HG02943 (cell line): Measurements from ENCODE around the gene MNT.
"Not testable (repeated sequence)": the region's sequence is repeated elsewhere in the genome, so short reads cannot be mapped to it uniquely, and the experiment has no call there.

Experiments used
- ATAC-seq: cut with Tn5 transposase; IDR thresholded peaks from one replicate; pipeline ENCODE4 v1.9.1; 2021; ENCODE audit warnings: mild to moderate bottlenecking, low read depth, moderate library complexity; ENCODE audit not compliant: unreplicated experiment

The MNT gene, protein sequence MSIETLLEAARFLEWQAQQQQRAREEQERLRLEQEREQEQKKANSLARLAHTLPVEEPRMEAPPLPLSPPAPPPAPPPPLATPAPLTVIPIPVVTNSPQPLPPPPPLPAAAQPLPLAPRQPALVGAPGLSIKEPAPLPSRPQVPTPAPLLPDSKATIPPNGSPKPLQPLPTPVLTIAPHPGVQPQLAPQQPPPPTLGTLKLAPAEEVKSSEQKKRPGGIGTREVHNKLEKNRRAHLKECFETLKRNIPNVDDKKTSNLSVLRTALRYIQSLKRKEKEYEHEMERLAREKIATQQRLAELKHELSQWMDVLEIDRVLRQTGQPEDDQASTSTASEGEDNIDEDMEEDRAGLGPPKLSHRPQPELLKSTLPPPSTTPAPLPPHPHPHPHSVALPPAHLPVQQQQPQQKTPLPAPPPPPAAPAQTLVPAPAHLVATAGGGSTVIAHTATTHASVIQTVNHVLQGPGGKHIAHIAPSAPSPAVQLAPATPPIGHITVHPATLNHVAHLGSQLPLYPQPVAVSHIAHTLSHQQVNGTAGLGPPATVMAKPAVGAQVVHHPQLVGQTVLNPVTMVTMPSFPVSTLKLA

DNA sequence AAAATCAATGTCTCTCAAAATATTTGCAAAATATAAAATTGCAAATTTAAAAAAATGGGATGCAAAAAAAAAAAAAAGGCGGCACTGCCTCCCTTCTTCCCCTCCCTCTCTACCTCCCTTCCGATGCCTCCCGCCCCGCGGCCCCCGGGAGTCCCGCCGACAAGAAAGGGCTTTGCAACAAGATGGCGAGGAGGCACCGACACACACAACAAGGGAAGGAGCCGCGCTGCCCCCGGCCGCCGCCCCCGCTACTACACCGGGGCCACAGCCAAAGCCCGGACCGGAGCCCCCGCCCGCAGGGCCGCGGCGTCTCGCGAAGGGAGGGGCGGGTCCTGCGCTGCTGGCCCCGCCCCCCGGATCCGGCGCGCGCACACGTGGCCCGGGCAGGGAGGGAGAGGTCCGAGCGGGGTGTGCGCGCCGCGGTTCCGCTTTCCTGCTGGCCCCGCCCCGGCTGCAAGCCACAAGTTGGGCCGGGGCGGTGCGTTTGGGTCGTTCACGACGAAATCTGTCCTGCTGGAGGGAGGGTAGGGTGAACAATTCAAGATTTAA lies at the start of gene MNT:
Gene MNT (minus strand): TSS at position 184 of the 549 bp plus-strand sequence. CDS start 348 bp downstream, outside the sequence.
- peak; percentile 27 for ATAC-seq

DNA sequence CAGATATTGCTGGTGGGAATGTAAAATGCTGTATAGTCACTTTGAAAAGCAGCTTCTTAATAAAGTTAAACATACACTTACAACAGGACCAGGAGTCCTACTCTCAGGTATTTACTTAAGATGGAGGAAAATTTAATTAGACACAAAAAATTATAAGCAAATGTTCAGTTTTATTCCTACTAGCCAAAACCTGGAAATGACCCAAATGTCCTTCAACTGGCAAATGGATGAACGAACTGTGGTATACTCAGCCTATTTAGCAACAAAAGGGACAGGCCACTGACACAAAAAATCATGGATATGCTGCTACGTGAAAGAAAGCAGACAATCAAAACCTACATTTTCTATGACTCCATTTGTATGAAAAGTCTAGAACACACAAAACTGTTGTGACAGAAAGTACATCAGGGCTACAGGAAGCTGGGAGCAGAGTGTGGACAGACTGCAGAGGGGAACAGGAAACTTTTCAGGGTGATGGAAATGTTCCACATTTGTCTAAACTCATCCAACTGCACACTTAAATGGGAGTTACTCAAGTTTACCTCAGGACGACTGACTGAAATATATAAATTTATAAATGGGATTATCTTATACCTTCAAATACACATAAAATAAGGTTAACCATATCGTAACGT lies 49.3 kb upstream of the MNT start:
- ATAC-seq = no peak

DNA sequence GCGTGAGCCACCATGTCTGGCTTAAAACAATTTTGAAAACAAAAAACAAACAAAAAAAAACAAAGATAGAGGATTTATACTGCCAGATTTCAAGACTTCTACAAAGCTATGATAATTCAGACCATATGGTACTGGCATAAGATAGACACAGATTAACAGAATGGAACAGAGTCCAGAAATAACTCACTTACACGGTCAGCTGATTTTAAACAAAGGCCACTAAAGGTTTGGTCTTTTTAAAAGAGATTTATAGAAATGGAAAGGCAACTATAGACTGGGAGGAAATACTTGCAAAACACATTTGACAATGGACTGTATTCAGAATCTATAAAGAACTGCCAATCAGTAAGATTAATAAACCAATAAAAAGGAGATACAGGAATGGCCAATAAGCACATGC lies 48.6 kb upstream of the MNT start:
- ATAC-seq = no peak

DNA sequence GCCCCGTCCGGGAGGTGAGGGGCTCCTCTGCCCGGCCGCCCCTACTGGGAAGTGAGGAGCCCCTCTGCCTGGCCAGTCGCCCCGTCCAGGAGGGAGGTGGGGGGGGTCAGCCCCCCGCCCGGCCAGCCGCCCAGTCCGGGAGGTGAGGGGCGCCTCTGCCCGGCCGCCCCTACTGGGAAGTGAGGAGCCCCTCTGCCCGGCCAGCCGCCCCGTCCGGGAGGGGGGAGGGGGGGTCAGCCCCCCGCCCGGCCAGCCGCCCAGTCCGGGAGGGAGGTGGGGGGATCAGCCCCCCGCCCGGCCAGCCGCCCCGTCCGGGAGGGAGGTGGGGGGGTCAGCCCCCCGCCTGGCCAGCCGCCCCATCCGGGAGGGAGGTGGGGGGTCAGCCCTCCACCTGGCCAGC lies 46.6 kb upstream of the MNT start:
- ATAC-seq = not testable (repeated sequence)

DNA sequence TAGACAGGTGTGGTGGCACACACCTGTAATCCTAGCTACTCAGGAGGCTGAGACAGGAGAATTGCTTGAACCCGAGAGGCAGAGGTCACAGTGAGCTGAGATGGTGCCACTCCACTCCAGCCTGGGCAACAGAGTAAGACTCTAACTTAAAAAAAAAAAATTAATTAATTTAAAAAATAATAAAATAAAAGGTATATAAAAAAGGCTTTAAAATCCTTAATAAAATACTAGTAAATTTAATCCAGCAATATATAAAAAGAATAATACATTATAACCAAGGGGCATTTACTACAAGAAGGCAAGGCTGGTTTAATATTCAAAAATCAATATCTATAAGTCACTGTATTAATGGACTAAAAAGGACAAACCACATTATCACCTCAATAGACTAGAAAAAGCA lies 44.8 kb upstream of the MNT start:
- no peak for ATAC-seq

DNA sequence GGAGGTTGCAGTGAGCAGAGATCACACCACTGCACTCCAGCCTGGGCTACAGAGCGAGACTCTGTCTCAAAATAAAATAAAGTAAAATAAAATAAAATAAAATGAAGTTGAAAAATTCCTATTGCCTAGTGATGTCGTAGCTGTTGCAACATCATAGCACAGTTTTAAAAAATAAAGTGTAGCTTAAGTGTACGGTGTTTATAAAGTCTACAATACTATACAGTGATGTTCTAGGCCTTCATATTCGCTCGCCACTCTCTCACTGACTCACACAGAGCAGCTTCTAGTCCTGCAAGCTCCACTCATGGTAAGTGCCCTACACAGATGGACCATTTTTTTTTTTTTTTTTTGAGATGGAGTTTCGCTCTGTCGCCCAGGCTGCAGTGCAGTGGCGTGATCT lies 43.5 kb upstream of the MNT start:
- no peak for ATAC-seq

DNA sequence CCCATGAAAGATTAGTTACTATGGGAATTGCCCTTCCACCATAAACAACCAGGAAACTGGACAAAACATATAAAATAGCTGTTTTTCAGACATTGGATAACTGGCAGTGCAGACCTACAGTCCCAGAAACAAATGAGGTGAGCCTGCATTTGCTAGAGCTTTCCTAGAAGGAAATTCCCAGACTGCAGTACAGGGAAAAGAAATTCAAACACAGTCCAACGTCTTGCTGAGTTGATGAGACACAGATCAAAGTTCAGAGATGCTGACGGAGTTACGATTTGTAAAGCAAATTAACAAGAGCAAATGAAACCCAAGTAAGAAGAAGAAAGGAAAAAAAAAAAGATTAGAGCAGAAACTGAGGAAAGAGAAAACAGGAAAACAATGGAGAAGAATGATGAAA lies 41.3 kb upstream of the MNT start:
- no peak for ATAC-seq

DNA sequence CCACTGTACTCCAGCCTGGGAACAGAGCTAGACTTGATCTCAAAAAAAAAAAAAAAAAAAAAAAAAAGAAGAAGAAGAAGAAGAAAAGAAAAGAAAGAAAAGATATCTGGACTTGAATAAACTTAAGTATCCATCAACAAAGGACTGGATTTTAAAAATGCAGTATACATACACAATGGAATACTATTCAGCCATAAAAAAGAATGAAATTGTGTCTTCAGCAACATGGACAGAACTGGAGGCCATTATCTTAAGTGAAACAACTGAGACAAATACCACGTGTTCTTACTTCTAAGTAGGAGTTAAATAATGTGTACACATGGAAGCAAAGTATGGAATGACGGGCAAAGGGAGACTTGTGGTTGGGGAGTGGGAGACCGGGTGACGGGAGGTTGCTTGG lies 40.1 kb upstream of the MNT start:
- ATAC-seq = no peak

DNA sequence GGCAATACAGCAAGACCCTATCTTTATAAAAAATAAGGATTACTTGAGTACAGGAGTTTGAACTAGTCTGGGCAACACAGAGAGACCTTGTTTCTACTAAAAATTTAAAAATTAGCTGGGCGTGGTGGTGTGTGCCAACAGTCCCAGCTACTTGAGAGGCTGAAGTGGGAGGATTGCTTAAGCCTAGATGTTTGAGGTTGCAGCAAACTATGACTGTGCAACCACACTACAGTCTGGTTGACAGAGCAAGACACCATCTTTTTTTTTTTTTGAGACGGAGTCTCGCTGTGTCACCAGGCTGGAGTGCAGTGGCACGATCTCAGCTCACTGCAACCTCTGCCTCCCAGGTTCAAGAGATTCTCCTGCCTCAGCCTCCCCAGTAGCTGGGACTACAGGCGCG lies 39.1 kb upstream of the MNT start:
- not testable (repeated sequence) for ATAC-seq

DNA sequence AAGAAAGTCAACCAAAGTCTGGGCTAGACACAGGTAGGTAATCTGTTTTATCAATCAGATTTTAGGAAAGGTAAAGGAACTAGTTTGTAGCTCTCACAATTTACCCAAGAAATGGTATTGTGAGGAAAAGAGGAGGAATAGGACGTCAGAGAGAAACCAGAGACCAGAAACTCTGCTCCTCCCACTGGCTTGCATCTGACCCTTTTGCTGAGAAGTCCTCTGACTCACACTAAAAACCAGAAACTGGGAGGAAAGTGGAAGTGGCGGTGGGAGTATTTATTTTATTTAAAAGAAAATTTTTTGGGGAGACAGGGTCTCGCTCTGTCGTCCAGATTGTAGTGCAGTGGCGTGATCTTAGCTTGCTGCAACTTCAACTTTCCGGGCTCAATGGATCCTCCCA lies 38.0 kb upstream of the MNT start:
- ATAC-seq = no peak

DNA sequence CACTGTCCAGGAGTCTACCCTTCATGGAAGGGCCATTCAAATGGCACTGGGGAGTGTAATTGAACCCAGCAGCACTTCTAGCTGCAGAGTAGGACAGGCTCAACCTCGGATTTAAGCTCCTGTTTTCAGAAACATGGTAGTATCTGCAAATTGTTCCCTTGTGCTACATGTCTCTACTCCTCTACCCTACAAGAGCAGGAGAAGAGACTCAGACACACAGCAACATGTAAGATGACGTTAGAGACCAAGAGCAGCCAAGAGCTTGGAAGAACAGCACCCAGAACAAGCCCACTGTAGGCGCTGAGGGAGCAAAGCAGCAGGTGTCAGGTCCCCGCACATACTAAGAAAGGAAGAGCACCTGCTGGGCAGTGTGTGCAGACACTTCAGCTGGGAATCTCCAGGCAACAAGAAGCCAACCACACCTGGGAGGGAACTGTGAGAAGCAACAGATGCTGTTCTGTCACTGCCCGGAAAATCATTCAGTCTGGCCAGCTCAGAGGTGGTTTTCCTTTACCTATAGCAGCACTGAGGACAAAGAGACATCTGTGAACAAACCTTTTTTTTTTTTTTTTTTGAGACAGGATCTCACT lies 35.6 kb upstream of the MNT start:
- no peak for ATAC-seq

DNA sequence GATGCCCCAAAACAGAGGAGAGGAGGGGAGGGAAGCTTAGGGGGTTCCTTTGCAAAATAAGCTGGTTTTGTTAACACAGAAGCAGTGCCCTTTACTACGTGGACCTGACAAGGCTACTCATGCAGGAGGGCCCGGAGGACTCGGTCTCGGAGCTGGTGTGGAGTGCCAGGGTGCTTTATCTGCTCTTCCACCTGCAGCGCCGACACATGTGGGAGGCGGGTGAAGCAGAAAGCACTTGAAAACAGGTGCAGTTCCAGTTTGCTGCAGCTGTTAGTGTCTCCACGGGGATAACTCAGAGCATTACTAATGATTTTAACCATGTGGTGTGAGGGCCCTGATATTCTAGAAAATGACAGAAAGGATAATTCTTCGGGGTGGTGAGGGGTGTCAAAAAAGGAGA lies 35.0 kb upstream of the MNT start:
- no peak for ATAC-seq

DNA sequence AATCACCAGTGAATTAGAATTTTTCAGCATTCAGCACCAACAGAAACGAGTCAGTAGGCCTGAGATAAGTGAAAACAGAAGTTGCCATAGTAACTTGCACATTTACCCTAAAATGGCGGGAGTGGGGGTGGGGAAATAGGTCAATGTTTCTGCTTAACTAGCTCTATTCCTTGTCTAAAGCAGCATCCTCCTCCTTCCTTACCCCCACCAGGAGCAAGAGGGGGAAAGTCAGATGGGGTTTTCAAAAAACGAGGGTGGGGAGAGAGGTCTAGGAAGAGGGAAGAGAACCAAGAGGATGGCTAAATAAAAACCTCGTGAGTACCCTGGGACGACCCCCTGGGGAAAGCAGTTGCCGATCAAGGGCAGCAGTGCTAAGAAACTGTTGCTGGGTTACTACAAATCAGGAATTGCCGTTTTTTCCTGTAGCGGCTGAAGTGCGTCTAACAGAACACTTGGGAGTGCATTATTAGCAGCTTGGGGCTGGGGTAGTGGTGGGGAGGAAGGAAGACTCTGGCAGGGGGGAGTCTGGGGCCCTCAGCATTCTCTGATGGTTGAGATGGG lies 34.4 kb upstream of the MNT start:
- no peak for ATAC-seq

DNA sequence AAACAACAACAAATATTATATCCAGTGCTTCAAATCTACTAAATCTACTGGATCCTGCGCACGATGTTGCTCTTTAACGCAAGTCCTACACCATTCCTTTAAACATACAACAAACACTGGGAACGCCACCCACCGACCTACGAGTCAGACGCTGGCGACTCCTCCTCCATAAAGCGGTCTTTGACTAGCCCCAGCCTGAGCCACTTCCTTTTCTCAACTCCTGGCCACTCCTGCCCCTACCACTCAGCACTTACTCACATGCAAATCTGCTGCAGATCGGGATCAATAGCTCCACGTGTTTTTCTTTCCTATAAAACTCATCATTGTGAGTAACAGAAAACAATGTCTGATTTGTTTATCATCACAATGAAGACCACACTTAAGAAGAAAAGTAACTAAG lies 32.8 kb upstream of the MNT start:
- ATAC-seq = no peak

DNA sequence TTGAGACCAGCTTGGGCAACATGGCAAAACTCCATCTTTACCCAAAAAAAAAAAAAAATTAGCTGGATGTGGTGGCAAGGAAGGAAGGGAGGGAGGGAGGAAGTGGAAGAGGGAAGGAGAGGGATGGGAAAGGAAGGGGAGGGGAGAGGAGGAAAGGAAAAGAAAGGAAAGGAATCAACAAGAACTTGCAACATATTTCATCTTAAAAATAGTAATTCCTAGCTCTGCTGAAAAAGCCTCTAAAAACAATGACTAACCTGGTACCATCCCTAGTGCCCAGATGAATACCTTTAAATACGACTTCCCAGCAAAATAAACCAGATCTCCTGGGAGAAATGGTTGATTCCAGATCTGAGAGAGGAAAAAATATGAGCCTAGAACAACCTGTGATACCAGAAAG lies 27.1 kb upstream of the MNT start:
- no peak for ATAC-seq

DNA sequence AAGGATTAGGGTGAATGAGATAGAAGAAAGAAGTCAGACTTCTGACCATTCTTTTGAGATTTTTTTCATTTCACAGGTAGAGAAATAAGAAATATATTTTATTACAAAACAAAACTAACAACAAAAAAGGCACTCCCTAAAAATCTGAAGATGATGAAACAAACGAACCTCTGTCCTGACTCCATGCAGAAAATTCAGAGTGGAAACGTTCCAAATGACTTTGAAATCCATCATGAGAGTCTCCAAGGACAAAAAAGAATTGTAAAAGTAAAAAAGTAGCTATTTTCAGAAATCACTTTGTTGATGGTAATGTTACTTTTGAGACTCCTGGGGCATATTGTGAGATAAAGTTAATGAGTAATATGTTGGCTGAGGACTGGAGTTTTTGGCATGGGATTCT lies 26.4 kb upstream of the MNT start:
- no peak for ATAC-seq

DNA sequence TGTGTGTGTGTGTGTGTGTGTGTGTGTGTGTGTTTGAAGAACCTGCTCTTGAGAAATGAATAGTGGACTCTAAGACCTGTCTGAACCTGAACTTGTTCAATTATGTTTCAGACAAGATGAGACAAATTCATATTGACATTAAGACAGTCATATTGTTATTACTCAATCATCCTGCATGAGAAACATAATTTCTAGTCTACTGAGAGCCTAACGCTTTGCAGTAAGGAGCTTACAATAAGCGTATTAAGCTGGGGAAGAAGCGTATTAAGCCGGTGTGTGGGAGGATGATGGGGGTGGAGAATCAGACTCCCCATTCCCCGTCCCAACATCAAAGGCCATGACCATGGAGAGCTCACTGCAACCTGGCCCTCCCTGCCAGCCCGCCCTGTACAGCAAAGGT lies 22.4 kb upstream of the MNT start:
- ATAC-seq = no peak

DNA sequence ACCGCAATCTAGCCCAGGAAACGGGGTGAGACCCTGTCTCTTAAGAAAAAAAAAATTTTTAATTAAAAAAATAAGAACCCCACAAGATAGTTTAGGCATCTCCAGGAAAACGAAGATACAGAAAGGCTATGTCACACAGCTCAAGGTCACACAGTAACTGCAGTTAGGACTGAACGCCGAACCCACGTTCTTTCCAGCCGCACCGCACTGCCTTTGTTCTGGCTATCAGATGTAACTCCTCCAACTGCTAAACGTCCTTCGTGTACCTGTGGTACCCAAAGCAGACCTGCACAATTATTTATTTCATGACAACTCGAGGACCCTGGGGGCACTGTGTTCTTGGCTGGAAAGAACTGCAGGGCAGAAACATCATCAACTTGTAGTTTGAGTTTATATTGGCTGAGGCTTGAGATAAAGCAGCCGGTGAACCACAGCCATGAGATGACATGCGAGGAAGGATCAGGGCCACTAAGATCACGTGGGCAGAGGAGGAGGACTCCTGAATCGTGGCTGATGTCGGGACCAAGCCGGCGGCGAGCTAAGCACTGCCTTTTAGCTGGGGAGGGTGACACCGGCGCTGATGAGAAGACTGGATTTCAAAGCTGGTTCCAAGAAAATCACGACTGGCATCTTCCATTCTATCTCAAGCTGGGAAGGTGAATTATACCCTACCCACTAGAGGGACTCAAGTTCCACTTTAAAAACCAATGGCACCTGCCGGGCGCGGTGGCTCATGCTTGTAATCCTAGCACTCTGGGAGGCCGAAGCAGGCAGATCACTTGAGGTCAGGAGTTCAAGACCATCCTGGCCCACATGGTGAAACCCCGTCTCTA lies 20.7 kb upstream of the MNT start:
- ATAC-seq = no peak

DNA sequence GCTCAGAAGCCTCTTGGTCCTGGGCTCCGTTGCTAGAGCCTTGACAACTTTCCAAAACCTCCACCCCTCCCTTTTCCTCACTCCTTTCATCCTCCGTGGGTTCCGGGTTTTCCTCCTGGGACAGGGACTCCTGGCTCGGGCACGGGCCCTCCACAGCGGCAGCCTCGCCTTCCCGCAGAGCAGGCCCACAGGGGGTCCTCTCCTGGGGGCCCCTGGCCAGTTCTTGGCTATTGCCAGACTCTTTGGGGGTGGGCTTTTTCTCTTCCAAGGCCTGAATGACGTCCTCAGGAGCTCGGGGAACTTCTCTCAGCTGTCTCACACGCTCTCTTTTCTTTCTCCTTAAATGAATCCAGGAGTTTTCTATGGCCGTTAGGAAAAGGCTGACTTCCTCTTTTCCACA lies 19.3 kb upstream of the MNT start:
- no peak for ATAC-seq

DNA sequence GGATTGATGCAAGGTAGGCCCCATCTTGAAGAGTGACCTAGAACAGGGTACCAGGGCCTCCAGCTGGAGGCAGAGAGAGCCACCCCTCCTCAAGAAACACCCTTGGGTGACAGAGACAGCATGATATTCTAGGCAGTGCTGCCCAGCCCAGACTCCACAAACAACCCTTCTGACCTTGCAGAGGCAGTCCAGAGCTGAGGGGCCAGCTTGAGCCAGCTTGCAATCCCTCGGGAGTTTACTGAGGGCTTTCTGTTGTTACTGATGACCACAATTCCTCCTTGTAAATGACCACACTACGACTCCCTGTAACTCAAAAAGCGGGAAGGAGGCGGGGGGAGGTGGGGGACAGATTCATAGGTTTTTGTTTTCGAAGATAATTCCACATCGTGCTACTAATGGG lies 18.6 kb upstream of the MNT start:
- no peak for ATAC-seq
